Endothelial cell of umbilical vein (primary cell): ENCODE results near the gene CRKL.

ENCODE experiments used
- EZH2 ChIP-seq: IDR thresholded peaks from 2 replicates; pipeline ENCODE4 v1.6.1; 2012; ENCODE audit warnings: borderline replicate concordance, low read depth, mild to moderate bottlenecking, moderate library complexity, low read length, inconsistent platforms; ENCODE audit not compliant: severe bottlenecking
- JUN ChIP-seq: IDR thresholded peaks from 2 replicates; pipeline ENCODE4 v1.6.1; 2011; ENCODE audit warnings: borderline replicate concordance, low read depth; ENCODE audit not compliant: insufficient read length, insufficient read depth
- POLR2A ChIP-seq: IDR thresholded peaks from 2 replicates; pipeline ENCODE4 v1.6.1; 2012; ENCODE audit warnings: low read depth, mild to moderate bottlenecking, control low read depth, low read length
- POLR2AphosphoS5 ChIP-seq: IDR thresholded peaks from 2 replicates; pipeline ENCODE4 v1.6.1; 2012; ENCODE audit warnings: low read depth, mild to moderate bottlenecking, control low read depth, low read length, moderate library complexity; ENCODE audit not compliant: insufficient read depth
- TF ChIP-seq, protein P1 (sequence below), 2 donors: IDR thresholded peaks; 1 replicate in 1 of 2; 2 replicates in 1 of 2; pipeline ENCODE4 v1.5.1; 2011; ENCODE audit warnings: low read length in 2 of 2, mild to moderate bottlenecking in 2 of 2, moderate library complexity in 2 of 2, control low read depth in 1 of 2, inconsistent platforms in 1 of 2, low read depth in 1 of 2; ENCODE audit not compliant: insufficient read depth in 1 of 2; ENCODE audit errors: extremely low read depth in 1 of 2
- TF ChIP-seq, protein P2 (sequence below): IDR thresholded peaks from 2 replicates; pipeline ENCODE4 v1.6.1; 2011; ENCODE audit not compliant: insufficient read depth, insufficient read length

DNA sequence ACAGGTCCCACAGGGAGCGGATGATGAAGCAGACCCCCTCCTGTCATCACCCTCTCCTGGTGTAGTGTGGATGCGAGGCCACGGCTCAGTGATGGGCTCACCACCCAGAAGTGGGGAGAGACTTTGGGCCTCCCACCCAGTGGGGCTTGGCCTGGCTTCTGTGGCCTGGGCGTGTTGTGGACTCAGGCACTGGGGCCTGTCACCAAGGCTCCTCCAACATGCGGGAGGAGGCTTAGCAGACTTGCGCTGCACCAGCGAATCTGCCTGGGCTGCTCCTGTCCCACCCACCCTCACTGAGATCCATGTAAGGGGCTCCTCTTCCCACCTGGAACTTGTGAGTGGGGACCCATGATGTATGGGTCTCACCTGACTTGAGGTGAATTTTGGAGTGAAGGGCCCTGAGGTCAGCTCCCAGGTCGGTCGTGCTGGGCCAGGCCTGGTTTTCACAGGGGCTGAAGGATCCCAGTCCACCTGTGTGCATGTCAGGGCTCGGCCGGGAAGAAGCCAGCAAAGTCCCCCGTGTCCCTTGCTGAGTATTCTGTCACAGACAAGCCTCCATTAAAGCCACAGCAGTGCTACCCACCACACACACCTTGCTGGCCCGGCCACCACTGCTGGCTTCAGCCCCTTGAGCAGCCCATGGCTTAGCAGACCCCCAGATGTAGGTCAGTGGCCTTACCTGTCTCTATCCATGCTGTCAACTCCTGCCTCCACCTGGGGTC, 80.5 kb downstream of the CRKL start:
- TF ChIP-seq POLR2A: no peak
- TF ChIP-seq, protein P1, sequence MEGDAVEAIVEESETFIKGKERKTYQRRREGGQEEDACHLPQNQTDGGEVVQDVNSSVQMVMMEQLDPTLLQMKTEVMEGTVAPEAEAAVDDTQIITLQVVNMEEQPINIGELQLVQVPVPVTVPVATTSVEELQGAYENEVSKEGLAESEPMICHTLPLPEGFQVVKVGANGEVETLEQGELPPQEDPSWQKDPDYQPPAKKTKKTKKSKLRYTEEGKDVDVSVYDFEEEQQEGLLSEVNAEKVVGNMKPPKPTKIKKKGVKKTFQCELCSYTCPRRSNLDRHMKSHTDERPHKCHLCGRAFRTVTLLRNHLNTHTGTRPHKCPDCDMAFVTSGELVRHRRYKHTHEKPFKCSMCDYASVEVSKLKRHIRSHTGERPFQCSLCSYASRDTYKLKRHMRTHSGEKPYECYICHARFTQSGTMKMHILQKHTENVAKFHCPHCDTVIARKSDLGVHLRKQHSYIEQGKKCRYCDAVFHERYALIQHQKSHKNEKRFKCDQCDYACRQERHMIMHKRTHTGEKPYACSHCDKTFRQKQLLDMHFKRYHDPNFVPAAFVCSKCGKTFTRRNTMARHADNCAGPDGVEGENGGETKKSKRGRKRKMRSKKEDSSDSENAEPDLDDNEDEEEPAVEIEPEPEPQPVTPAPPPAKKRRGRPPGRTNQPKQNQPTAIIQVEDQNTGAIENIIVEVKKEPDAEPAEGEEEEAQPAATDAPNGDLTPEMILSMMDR (IDR thresholded peaks at IDR 0.05; ENCODE audit: extremely low read depth in 1 of 2, insufficient read depth in 1 of 2, low read depth in 1 of 2, low read length in 2 of 2): no peak
- TF ChIP-seq, protein P2, sequence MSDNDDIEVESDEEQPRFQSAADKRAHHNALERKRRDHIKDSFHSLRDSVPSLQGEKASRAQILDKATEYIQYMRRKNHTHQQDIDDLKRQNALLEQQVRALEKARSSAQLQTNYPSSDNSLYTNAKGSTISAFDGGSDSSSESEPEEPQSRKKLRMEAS: no peak
- no peak for TF ChIP-seq JUN
- no peak for TF ChIP-seq EZH2
- TF ChIP-seq POLR2AphosphoS5: no peak
